Suprapubic skin (tissue), 4 donors: ENCODE results near the gene POLE.

ENCODE experiments used
- CTCF ChIP-seq, 2 donors: fragments of 200-600 bp in 1 of 2; fragments of 450-650 bp in 1 of 2; sonication (generic) in 1 of 2; IDR thresholded peaks; one replicate each; pipeline ENCODE4 v1.5.1; 2016 to 2019; ENCODE audit warnings: antibody characterized with exemption in 2 of 2, mild to moderate bottlenecking in 1 of 2, moderate library complexity in 1 of 2
- POLR2A ChIP-seq, 2 donors: fragments of 450-650 bp; IDR thresholded peaks; one replicate each; pipeline ENCODE4 v1.6.1; 2017; ENCODE audit warnings: antibody characterized with exemption in 2 of 2, mild to moderate bottlenecking in 2 of 2, moderate library complexity in 2 of 2
- POLR2AphosphoS5 ChIP-seq, 3 donors: sonication (generic); formaldehyde crosslinking; IDR thresholded peaks; one replicate each; pipeline ENCODE4 v1.6.1; 2017; ENCODE audit warnings: antibody characterized with exemption in 3 of 3

DNA sequence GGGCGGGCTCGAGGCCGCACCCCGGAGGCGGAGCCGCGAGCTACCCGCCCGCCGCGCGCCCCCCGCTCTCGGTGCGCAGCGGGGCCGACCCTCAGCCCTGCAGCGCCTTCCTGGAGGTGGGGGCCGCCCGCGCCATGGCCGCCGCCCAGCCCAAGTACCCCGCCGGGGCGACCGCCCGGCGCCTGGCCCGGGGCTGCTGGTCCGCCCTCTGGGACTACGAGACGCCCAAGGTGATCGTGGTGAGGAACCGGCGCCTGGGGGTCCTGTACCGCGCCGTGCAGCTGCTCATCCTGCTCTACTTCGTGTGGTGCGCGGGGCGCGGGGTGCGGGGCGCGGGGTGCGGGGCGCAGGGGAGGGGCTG lies 68.5 kb downstream of the POLE start, which contains the start of gene P2RX2:
- TF ChIP-seq CTCF (IDR thresholded peaks at IDR 0.05) (no peak), POLR2A (IDR thresholded peaks at IDR 0.05) (no peak), POLR2AphosphoS5 (IDR thresholded peaks at IDR 0.05) (no peak)
